ENCODE data around the gene PDGFRB.

The PDGFRB gene

GRCh38 chr5:150126921-150127265, 28.8 kb downstream of the PDGFRB start:
- no peak for DNase-seq

- DNase-seq: no peak
Measured at GRCh38 chr5:150126199-150126920, 29.3 kb downstream of the PDGFRB start.

GRCh38 chr5:150125334-150125733, 30.3 kb downstream of the PDGFRB start:
- DNase-seq: no peak

- no peak for DNase-seq
Measured at GRCh38 chr5:150124596-150124995, 31.0 kb downstream of the PDGFRB start.

- DNase-seq: no peak
Measured at GRCh38 chr5:150124111-150124557, 31.5 kb downstream of the PDGFRB start.

GRCh38 chr5:150123542-150123941, 32.1 kb downstream of the PDGFRB start:
- DNase-seq: no peak

GRCh38 chr5:150122536-150123481, 32.8 kb downstream of the PDGFRB start:
- DNase-seq: no peak

- DNase-seq: no peak
Measured at GRCh38 chr5:150122158-150122510, 33.5 kb downstream of the PDGFRB start.

- no peak for DNase-seq
Measured at GRCh38 chr5:150121448-150122157, 34.0 kb downstream of the PDGFRB start.

- DNase-seq: no peak
Measured at GRCh38 chr5:150120617-150121447, 34.8 kb downstream of the PDGFRB start.

GRCh38 chr5:150120062-150120441, 35.6 kb downstream of the PDGFRB start:
- DNase-seq: no peak

- no peak for DNase-seq
Measured at GRCh38 chr5:150119421-150120061, 36.1 kb downstream of the PDGFRB start.

- DNase-seq: no peak
Measured at GRCh38 chr5:150118561-150119229, 37.0 kb downstream of the PDGFRB start.

GRCh38 chr5:150117945-150118560, 37.6 kb downstream of the PDGFRB start:
- no peak for DNase-seq

- no peak for DNase-seq
Measured at GRCh38 chr5:150116667-150117400, 38.8 kb downstream of the PDGFRB start.

- DNase-seq: no peak
Measured at GRCh38 chr5:150114773-150115408, 40.8 kb downstream of the PDGFRB start.

GRCh38 chr5:150114102-150114641, 41.5 kb downstream of the PDGFRB start:
- DNase-seq: no peak

- no peak for DNase-seq
Measured at GRCh38 chr5:150113047-150113744, 42.4 kb downstream of the PDGFRB start.
